Astrocyte (in vitro differentiated cells and primary cell): ENCODE measurements around the gene LIMK2. TPM values are rescaled to one million over a fixed set of nuclear protein-coding genes. Genes with fewer than 3 reads are reported as not detected.

ENCODE experiments used
- total RNA-seq: library from RNA; stranded (reverse); gene quantifications from 2 replicates; pipeline ENCODE4 v1.2.1, GENCODE V29; 2021

Gene LIMK2
- total RNA-seq, 1 donor from 2014 or later, result 128 TPM

Other genes with a start within 250 kb of the LIMK2 start
- 39.7 and 45.9 TPM in 2 replicates for gene MORC2, start 243.5 kb upstream of the LIMK2 start, total RNA-seq
- 107 and 121 TPM in 2 replicates for gene TUG1, start 243.0 kb upstream of the LIMK2 start, total RNA-seq
- 97.5 and 98.9 TPM in 2 replicates for gene SMTN, start 131.0 kb upstream of the LIMK2 start, total RNA-seq
- 157 and 205 TPM in 2 replicates for gene SELENOM, start 104.7 kb upstream of the LIMK2 start, total RNA-seq
- gene INPP5J, start 89.3 kb upstream of the LIMK2 start, total RNA-seq, result 3.0 and 3.3 TPM in 2 replicates
- gene PLA2G3, start 71.8 kb upstream of the LIMK2 start, total RNA-seq, result not detected in 2 replicates
- 28.9 and 29.3 TPM in 2 replicates for gene RNF185, start 52.1 kb upstream of the LIMK2 start, total RNA-seq
- gene PIK3IP1, start 80.2 kb downstream of the LIMK2 start, total RNA-seq, result 21.4 and 22.3 TPM in 2 replicates
- 20.1 and 24.0 TPM in 2 replicates for gene PATZ1, start 134.0 kb downstream of the LIMK2 start, total RNA-seq
- gene DRG1, start 187.3 kb downstream of the LIMK2 start, total RNA-seq, result 56.7 and 59.6 TPM in 2 replicates